GOT3 (cell line): ENCODE measurements around the gene NR6A1.

Source experiments
- DNase-seq: peaks from one replicate; lab custom pipeline; 2025; ENCODE audit warnings: mixed read lengths; lab: John Stamatoyannopoulos, UW

The NR6A1 gene

DNA sequence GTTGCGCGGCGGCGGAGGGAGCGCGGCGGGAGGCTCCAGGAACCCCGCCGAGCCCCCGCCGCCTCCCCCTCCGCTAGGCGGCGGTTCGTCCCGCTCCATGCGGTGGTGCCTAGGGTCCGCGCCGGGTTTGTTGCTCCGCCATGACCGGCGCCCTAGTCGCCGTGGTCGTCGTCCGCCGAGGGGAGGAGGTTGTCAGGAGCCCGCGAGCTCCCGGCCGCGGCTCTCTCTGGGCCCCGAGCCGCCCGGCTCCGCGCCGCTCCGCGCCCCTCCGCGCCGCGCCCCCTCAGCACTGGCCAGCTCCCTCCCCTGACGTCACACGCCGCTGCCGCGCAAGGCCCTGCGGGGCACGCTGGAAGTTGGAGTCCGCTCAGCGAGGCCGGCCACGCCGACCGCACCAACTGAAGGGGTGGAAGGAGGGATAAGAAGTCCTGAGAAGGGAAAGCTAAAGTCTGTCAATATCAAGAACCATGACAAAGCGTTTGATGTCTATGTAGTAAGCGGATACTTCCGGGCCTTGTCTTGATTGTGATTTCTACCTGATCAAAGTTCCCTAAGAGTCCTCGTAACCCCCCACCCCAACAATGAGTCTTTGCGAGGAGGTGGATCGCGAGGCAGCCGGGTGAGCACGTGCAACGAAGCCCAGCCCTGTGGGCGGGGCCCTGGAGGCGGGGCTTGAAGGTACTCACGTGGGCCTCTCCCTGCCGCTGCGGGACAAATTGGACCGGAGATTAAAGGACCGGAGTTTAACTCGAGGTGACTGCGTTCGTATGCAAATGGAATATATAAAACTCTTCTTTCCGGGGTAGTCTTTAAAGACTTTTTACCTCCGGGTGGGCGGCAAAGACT is at the start of gene NR6A1:
NR6A1 (minus strand) TSS at position 291 of the 846 bp plus-strand sequence.
- DNase-seq: peak; percentile 58

- DNase-seq: no peak
Observed at GRCh38 chr9:124818431-124819281, 47.5 kb upstream of the NR6A1 start.

DNA sequence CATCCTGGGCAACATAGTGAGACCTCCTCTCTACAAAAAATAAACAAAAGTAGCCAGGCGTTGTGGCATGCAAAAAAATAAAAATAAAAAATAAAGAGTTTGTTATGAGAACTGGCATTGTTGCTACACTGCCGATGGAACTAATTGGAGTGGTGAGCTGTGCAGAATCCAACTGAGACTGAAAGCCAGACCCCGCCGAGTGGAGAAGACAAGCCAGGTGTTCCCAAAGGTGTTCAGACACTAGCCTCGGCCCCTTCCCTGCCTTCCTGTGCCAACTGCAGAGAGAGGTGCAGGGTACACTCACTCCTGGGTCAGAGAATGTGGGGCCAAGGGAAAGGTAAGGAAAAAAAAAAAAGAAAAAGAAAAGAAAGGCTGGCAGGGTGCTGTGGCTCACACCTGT is 44.5 kb upstream of the NR6A1 start:
- no peak for DNase-seq

DNA sequence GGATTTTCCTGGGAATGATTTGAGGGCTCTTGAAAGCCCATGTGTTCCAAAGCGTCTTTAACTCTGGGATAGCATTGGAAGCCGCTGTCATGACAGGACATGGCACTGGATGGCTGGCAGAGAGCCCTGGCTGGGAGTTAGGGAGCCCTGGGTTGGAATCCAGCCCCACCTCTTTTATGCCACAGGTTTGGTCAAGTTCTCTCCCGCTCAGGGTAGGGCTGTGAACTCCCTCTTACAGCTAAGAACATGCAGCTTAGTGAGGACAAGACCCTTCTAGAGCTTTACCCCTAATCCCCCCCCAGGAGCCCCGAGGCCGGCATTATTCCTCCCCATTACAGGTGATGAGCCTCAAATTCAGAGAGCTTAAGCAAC is 43.0 kb upstream of the NR6A1 start:
- DNase-seq: no peak

GRCh38 chr9:124813501-124814163 is 42.5 kb upstream of the NR6A1 start:
- DNase-seq: no peak

DNA sequence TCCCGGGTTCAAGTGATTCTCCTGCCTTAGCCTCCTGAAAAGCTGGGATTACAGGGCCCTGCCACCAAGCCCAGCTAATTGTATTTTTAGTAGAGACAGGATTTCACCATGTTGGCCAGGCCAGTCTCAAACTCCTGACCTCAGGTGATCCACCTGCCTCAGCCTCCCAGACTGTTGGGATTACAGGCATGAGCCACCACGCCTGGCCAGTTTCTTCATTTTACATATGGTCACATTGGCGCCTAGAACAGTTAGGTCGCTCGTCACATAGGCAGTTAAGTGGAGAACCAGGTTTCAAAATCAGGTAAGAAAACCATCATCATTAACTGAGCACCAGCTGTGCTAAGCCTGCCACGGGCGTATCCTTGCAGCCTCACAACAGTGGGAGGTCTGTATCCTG is 41.9 kb upstream of the NR6A1 start:
- DNase-seq: no peak

GRCh38 chr9:124812441-124812876 is 41.3 kb upstream of the NR6A1 start:
- DNase-seq: peak; percentile 4

- DNase-seq: no peak
Observed at GRCh38 chr9:124810663-124811355, 39.7 kb upstream of the NR6A1 start.

GRCh38 chr9:124809741-124810500 is 38.8 kb upstream of the NR6A1 start:
- DNase-seq: no peak

DNA sequence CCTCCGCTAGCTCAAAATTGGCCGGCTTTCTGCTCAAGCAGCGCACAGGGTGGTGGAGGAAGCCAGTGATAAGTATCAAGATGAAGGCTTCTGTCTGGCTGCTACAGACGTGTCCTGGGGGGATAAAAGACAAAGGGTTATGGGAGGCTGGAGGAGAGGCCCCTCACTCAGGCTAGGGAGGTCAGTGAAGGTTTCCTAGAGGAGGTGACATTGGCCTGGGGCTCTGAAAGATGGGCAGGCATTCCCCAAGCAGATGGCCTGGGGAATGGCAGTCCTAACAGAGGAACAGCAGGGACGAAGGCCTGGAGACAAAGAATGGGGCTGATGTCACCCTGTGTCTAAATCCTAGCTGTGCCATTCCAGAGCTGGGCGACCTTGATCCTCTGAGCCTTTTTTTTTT is 38.1 kb upstream of the NR6A1 start:
- DNase-seq: no peak

DNA sequence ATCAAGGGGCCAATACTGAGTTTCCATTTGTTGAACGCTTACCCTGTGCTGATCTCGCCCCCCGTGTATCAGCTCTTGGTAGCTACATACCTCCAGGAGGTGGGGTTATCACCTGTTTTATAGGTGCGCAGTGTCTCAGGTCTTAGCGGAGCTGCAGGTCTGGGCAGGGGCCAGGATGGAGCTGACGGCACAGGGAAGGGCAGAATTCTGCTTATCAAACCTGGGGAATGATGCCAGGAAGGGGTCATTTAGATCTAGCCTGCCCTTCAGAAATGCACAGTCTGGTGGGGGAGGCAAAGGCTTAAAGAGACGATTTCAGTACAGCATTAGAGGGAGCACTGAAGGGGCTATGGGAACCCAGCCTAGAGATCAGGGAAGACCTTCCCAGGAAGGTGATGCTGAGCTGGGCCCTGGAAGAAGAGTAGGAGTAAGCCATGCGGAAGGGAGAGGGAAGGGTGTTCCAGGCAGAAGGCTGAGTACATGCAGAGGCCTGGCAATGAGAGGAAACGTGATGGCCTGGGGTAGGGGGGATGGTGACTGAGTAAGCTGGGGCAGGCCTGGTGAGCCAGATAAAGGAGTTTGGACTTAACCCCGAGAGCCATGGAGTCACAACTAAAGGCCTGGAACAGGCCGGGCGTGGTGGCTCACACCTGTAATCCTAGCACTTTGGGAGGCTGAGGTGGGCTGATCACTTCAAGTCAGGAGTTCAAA is 37.3 kb upstream of the NR6A1 start:
- no peak for DNase-seq

- no peak for DNase-seq
Observed at GRCh38 chr9:124805186-124805585, 34.1 kb upstream of the NR6A1 start.

DNA sequence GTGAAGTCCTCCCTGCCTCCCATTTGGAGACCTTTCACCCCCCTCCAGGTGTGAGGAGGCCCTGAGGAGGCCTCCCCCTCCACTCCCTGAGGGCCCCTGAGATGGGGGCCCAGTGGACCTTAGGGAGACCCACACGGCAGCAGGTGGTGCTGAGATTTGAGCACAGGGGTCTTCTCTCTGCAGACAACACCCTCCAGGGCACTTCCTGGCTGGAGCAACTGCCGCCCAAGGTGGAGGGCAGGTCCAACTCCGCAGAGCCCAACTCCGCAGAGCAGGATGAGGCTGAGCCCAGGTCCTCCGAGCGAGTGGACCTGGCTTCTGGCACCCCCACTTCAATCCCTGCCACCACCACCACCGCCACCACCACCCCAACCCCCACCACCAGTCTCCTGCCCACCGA is 32.8 kb upstream of the NR6A1 start:
- DNase-seq: no peak

DNA sequence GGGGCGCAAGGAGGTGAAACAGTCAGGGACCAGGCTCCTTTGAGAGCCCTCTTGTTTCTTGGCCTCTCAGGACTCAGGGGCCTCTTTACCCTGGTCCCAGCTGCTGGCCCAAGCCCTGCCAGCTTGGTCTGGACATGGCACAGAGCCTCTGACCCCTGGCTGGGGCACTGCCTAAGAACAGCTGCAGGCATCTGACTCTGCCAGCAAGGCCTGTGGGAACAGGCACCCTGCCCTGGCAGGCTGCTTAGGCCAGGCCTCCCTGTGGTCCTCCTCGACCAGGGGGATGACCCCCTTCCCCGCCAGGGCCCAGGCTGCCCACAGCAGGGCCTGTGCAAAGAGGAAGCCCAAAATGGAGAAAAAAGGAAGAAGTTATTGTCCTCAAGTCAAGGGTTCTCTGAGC is 31.3 kb upstream of the NR6A1 start:
- DNase-seq: no peak

GRCh38 chr9:124801356-124801755 is 30.2 kb upstream of the NR6A1 start:
- no peak for DNase-seq

- no peak for DNase-seq
Observed at GRCh38 chr9:124800306-124801259, 29.5 kb upstream of the NR6A1 start.

GRCh38 chr9:124799274-124800006 is 28.3 kb upstream of the NR6A1 start:
- DNase-seq: no peak

- no peak for DNase-seq
Observed at GRCh38 chr9:124797343-124798103, 26.4 kb upstream of the NR6A1 start.
